LNCaP clone FGC (cell line): ENCODE measurements around the gene MT1F.

Experiments used
- DNase-seq: peaks from one replicate; pipeline ENCODE4 v3.0.0-alpha.2; 2011; ENCODE audit warnings: low read depth
- H3K4me3 ChIP-seq: 2 replicates; pipeline ENCODE4 v1.5.1; 2011; ENCODE audit warnings: mild to moderate bottlenecking, low read depth, low read length, control low read depth
- TF ChIP-seq, protein P1 (sequence below): IDR thresholded peaks from 2 replicates; pipeline ENCODE4 v1.5.1; 2012; ENCODE audit warnings: mild to moderate bottlenecking; ENCODE audit not compliant: control insufficient read depth, insufficient read depth; ENCODE audit errors: extremely low read depth

Gene MT1F

DNA sequence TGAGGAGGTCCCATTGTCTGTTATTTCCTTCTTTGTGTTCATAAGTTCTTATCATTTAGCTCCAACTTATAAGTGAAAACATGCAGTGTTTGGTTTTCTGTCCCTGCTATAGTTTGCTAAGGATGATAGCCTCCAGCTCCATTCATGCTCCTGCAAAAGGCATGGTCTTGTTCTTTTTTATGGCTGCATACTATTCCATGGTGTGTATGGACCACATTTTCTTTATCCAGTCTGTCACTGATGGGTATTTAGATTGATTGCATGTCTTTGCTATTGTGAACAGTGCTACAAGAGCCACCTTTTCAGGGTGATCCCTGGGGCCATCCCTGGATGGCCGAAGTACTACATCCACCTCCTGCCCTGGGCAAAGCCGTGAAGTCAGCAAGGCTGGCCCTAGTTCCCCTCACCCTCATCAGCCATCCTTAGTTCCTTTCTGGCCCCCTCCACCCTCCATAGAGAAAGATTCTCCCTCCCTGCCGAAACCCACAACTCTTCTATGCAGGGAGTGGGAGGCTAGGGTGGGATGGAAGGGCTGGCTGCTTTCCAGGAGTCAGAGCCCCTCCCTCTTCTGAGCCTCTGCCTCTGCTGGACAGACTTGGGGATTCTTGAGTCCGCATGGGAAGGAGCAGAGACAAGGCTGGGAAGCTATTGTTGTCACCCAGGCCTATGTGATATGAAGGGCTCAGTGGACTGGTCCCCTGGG lies 32.8 kb downstream of the MT1F start:
- no peak for DNase-seq
- no peak overlapping the region for H3K4me3 ChIP-seq
- TF ChIP-seq, protein P1, sequence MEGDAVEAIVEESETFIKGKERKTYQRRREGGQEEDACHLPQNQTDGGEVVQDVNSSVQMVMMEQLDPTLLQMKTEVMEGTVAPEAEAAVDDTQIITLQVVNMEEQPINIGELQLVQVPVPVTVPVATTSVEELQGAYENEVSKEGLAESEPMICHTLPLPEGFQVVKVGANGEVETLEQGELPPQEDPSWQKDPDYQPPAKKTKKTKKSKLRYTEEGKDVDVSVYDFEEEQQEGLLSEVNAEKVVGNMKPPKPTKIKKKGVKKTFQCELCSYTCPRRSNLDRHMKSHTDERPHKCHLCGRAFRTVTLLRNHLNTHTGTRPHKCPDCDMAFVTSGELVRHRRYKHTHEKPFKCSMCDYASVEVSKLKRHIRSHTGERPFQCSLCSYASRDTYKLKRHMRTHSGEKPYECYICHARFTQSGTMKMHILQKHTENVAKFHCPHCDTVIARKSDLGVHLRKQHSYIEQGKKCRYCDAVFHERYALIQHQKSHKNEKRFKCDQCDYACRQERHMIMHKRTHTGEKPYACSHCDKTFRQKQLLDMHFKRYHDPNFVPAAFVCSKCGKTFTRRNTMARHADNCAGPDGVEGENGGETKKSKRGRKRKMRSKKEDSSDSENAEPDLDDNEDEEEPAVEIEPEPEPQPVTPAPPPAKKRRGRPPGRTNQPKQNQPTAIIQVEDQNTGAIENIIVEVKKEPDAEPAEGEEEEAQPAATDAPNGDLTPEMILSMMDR = no peak

DNA sequence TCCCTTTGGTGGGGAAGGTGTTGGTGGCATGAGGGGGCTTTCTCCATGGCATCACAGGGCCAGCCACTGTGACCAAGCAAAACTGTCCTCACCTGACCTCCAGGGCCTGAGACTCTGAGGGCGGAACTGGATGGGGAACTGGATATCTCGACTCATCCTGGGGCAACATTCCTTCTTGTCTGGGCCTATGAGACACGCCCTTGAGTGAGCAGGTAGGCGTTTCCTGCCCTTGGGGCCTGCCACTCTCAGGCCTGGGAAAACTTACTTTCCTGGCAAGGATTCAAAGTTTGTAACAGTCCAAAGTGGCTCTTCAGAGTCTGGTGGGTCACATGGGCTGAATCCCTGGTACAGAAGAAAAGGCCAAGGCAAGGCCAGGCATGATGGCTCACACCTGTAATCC lies 34.1 kb downstream of the MT1F start:
- no peak for DNase-seq
- TF ChIP-seq, protein P1 = no peak
- no peak overlapping the region for H3K4me3 ChIP-seq

DNA sequence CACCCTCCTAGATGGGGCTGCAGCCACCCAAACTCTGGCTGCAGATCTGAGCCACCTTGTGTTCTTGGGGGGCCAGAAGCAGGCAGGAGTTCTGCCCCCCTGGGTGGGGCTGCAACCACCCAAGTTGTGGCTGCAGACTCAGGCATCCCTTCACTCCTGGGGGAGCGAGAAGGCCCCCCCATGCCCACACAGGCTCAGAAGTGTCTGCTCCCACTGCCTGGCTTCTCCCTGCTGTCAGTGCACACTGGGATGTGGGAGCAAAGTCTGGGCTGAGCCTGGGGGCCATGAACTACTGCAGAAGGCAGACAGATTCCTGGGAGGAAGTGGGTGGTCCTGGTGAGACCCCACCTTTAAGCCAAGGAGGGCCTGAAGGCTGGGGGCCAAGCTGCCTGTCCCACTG lies 37.5 kb downstream of the MT1F start:
- H3K4me3 ChIP-seq = no peak overlapping the region
- DNase-seq = no peak
- TF ChIP-seq, protein P1 = no peak

DNA sequence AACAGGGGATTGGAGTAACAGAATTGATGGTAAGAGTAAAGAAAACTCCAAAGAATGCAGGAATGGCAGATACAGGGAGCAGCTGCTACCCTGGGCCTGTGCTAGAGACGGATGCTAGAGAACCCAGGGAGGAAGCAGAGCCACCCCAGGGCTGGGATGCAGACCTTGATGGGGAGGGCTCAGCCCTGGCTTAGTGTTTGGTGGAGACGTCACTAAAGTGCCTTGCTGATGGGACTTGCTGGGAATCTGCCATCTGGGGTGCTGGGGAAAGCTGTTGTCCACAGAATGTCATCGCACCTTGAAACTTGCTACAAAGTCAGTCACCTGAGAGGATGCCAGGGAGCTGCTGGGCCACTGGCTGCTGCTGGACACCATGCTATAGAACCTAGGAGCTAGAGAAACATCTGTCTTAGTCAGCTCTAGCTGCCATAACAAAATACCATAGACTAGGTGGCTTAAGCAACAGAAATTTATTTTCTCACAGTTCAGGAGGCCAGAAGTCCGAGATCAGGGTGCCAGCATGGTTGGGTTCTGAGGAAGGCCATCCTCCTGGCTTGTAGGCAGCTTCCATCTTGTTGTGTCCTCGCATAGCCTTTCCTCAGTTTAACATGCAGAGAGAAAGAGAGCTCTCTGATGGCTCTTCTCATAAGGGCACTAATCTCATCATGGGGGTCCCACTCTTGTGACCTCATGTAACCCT lies 39.8 kb downstream of the MT1F start:
- TF ChIP-seq, protein P1 = no peak
- DNase-seq = no peak
- no peak overlapping the region for H3K4me3 ChIP-seq

DNA sequence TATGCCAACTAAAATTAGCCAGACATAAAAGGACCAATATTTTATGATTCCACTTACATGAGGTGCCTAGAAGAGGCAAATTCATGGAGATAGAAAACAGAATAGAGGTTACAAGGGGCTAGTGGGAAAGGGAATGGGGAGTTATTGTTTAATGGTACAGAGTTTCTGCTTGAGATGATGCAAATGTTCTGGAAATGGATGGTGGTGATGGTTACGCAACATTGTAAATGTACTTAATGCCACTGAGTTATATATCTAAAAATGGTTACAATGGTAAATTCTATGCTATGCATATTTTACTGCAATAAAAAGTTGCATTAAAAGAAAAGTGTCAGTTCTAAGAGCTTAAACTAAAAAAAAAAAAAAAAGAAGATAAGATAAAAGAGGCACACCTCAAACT lies 42.4 kb downstream of the MT1F start:
- DNase-seq = no peak
- TF ChIP-seq, protein P1 = no peak
- H3K4me3 ChIP-seq = no peak overlapping the region

DNA sequence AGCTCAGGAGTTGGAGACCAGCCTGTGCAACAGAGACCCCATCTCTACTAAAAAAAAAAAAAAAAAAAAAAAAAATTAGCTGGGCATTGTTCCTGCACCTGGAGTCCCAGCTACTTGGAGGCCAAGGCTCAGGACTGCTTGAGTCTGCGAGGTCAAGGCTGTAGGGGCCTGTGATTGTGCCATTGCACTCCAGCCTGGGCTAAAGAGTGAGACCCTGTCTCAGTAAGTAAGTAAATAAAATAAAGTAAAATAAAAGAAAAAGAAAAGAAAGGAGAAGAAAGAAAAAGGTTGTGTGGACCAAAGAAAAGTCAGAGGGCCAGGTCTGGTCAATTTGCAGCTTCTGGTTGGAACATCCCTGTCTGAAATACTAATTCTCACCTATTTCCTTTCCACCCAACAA lies 42.9 kb downstream of the MT1F start:
- no peak for DNase-seq
- H3K4me3 ChIP-seq = no peak overlapping the region
- TF ChIP-seq, protein P1 = no peak
